ENCODE measurements around the gene CLCNKA.
A peak's percentile ranks its signal among the peaks of the same experiment; 100 is the strongest.
"Not testable (repeated sequence)": the region's sequence is repeated elsewhere in the genome, so short reads cannot be mapped to it uniquely, and the experiment has no call there.

The CLCNKA gene

DNA sequence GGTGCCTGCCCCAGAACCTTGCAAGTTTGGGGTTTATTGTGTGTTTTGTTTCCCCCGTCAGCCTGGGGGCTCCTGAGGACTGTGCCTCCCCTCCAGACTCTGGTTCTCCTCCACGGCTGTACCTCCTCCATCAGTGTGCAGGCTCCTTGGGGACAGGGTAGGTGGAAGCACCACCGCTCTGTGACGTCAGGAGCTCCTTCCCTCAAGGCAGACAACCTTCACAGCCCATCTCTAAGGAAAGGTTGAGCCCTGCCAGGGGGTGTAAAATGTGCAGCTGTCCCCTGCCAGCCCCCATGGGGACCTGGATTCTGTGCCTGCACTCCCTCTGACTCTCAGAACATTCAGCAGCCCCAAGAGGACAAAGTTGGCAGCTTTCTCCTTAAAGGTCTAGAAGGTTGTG lies 3.5 kb upstream of the CLCNKA start:
- no peak for DNase-seq

DNA sequence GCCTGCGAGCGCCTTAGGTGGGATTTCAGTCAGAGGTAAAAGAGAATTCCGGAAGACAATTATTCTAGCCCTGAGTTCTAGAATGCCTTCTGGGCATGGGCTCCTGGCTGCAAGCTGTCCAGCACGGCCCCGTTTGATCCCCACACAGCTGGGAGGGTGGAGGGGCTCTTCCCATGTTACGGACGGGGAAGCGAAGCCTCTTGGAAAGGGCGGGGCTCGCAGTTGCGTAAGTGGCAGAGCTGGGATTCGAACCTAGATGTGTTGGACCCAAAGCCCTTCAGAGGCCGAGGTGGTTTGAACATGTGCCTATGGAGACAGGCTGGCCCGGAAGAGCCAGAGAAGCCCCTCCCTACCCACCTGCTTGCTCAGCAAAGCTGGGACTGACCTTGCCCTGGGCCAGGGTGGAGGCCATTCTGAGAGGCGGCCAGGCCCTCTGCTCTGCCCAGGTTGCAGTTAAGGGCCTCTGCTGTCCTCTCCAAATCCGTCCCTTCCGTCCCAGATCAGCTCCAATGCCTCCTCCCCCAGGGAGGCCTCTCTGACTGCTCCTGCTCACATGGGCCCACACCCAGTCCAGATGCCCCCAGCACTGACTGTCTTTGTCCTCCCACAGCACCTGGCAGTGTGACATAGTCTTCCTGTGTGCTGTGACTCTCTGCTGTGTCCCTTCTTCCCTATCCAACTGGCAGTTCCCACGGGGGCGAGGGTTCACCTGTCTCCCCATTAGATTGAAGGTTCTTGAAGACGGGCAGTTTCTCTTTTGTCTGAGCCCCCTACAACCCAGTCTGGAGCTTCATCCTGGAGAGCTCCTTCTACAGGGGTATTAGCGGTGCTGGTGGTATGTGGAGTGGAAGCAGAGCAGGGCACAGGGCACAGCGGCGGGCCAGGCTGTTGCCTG lies 2.8 kb upstream of the CLCNKA start:
- no peak for DNase-seq

DNA sequence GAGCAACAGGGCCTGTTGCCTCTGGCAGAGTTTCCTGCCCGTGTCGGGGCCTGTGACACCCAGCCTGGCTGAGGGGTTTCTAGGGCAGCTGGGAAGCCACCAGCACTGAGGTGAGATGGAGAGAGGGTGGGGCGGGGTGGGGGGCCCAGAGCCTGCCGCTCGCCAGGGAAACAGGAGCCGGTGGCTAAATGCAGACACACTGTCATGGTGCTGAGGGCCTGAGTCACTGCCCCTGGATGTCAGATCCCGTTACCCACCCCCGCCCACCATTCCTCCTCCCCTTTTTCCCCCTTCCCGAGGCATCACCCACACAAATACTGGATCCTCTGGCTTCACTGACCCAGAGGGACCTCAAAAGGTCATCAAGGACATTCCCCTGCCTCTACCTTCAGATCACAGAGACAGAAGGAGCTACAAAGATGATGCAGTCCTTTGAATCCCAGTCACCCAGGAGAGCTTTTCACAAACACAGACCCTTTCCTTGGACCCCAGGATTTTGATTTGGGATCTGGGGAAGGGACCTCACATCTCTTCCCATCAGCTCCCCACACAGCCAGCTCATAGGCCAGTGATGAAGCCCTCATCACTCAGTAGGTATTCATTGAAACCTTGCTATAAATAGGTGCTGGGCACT lies 2.1 kb upstream of the CLCNKA start:
- peak; percentile 6 for DNase-seq

DNA sequence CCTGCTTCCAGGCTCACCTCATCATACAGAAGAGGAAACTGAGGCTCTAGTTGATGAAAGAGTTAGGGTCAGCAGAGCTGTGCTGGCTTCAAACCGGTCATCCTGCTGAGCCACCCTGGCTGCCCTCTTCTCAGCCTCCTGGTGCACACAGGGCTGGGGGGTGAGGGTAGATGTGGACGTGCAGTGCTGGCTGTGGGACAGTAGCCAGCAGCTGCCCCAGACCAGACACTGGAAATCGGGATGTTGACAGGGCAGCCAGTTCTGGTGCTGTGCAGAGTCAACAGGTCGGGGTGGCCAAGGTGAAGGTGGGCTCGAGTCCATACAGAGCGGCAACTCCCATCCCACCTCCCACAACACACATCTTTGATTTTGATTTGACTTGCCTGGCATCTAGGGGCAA lies 1.5 kb upstream of the CLCNKA start:
- no peak for DNase-seq

DNA sequence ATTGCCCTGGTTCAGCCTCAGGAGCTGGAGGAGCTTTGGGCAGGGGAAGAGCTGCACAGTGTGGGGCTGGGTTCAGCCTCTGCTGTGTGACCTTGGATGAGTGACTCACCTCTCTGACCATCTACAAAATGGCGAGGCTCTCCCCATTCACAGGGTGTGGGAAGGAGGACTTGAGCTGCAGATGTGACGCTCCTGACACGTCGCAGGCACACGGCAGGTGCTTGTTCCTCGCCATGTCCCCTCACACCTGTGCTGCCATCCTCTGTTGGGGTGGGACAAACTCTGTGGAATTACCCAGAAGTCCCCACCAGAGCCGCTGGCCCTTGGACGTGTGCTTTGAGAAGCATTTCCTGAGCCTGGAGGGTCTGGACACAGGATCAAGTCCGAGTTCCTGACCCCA lies 958 bp upstream of the CLCNKA start:
- DNase-seq, result not testable (repeated sequence)

DNA sequence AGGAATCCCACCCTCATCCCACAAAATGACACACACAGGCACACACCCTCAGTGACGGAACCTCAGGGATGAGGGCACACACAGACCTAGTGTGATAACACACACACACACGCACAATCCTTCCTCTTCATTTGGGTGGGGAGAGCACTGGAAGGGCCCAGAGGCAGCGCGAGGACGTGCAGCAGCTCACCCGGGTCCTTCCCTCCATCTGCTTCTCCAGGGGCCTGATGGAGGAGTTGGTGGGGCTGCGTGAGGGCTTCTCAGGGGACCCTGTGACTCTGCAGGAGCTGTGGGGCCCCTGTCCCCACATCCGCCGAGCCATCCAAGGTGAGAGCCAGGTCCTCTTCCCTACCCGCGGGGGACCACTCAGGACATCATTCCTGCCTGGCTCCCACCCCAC lies 557 bp downstream of the CLCNKA start:
- DNase-seq, result no peak

DNA sequence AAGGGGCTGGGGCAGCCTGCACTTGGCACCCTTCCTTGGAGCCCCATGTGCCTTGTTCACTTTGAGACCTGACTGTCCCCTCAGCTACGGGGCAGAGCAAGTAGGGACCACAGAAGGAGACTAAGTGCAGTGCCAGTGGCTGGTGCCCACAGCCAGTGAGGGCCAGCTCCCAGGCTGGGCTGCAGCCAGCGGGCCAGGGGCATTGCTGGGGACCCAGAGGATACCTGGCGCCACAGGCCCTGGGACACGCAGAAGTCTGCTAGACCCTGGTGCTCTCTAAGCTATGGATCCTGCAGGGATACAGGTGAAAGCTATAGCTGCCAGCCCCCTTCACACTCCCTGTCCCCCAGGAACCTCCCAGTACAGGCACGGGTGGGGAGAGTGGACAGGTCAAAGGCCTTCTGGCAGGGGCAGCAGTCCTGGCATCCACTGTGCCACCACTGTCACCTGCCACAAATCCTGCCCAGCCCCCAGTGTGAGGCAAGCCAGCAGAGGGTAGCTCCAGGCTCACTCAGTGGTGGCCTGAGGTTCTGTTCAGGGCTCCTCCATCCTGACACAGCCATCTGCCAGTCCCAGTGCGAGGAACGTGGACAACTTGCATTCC lies 1.3 kb downstream of the CLCNKA start:
- no peak for DNase-seq

DNA sequence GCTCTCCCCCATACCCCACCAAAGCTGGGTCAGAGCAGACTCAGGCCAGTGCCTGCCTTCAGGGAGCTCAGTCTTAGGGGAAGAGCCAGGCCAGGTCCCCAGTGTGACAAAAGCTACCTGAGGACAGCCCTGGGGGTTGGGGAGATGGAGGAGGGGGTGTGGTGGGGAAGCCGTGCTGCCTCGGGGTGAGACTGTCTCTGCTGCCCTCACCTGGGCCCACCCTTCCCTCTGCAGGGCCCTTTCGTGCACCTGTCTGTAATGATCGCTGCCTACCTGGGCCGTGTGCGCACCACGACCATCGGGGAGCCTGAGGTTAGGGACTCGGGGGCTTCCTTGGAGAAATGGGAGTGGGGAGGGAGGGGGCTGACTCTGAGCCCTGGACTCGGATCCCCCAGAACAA lies 4.5 kb downstream of the CLCNKA start:
- DNase-seq, result not testable (repeated sequence)

DNA sequence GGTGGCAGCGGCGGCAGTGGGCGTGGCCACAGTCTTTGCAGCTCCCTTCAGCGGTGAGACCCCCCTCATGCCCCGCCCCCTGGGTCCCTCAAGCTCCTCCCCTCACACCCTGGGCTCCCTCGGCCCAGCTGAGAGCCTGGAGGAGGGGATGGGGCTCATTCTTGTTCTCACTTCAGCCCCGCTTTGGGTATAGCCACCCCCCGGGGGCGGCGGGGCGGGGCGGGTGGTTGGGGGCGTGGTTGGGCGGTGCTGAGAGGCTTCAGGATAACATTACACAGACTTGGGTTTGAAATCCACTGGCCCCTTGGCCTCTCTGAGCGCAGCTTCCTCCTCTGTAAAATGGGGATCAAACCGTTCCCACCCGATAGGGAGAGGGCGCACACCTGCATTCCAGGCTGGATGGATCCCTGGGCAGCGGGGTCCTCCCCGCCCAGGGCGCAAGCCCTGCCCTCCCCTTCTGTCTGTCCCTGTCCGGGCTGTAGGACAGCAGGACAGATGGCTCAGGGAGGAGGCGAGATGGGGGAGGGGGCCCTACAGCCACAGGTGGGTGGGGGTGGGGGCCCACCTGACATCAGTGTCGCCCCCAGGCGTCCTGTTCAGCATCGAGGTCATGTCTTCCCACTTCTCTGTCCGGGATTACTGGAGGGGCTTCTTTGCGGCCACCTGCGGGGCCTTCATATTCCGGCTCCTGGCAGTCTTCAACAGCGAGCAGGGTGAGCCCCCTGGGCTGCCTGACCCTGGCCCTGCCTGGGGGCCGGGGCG lies 5.1 kb downstream of the CLCNKA start:
- DNase-seq, result no peak

DNA sequence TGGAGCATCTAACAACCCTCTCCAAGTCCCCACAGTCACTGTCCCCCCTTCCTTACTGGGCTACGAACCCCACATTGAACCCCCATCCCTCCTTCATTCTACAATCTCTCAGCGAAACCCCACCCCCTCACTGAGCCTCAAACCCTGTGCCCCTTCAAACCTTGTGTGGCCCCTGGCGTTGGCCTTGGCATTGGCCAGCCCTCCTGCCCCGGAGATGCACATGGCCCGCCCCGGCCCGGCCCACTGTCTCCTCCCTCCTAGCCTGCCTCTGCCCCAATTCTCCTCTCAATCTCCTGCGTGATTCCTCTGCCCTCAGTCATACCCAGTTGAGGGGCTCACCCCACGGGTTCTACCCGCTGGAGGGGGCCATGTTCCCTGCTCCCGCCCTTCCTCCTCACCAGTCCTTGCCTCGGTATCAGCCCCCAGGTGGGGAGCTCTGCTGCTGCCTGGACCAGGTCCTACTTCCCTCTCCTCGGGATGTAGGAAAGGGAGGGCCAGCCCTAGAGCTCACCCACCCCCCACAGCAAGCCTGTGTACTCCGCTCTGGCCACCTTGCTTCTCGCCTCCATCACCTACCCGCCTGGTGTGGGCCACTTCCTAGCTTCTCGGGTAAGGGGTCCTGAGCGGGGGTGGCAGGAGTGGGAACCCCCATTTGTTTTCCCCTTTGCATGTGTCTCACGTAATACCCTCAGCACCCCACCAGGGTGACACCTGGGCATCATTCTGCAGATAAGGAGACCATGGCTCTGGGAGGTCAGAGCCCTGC lies 6.6 kb downstream of the CLCNKA start:
- DNase-seq, result no peak

DNA sequence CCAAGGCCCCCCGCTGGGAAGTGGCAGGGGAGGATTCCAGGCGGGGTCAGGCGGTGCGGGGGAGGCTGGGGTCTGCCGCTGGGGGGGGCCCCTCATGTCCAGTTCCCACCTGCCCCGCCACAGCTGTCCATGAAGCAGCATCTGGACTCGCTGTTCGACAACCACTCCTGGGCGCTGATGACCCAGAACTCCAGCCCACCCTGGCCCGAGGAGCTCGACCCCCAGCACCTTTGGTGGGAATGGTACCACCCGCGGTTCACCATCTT lies 7.1 kb downstream of the CLCNKA start:
- DNase-seq, result not testable (repeated sequence)

DNA sequence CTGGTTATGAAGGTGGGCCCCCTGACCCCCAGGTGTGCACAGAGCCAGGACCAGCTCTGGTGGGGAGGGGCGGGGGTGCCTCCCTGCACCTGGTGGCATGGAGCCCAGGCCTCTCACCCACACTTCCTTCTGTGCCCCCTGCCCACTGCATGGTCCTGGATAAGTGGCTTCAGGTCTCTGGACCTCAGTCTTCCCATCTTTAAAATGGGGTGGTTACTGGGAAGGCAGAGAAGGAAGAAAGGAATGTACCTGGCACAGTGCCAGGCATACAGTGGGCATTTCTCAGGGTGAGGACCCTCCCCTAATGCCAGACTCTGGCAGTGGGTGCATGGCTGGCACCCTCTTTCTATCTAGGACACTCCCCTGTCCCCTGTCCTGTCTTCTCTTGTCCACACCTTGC lies 7.5 kb downstream of the CLCNKA start:
- no peak for DNase-seq

DNA sequence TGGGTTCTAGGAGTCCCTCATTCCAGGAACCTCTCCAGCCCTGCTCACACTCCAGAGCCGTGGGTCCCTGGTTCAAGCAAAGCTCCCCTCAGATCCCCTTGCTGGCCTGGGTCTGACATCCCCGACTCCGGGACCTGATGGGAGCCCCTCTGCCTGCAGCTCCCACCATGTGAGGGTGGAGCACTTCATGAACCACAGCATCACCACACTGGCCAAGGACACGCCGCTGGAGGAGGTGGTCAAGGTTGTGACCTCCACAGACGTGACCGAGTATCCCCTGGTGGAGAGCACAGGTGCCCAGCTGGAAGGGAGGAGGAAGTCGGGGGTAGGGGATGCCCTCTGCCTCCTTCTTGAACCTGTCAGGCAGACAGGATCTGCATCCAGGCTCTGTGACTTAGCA lies 9.7 kb downstream of the CLCNKA start:
- no peak for DNase-seq

DNA sequence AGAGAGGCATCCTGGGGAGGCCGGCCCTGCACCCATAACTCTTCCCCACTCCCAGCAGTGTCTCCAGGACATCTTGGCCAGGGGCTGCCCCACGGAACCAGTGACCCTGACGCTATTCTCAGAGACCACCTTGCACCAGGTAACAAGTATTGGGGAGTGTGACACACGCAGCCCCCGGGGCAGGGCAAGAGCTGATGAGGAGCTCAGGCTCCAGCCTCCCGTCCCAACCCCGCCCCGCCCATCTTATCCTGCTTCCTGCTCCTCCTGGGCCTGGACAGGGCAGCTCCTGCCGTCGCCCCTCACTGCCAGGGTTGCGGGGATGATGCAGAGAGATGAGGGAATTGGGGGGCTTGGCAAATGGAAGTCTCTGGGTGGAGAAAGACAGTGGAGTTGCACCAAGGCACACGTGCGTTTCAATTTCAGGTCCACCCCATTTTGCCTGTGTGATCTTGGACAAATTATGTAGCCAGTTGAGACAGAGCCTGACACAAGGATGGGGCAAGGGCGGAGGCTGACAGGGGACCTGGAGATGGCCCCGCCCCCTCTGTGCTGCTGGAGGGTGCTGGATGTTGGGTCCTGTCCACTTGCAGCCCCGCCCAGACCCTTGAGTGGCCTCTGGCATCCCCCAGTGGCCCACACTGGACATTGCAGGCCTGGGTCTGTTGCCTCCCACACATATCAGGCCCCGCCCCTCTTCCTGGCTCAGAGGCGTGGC lies 10.7 kb downstream of the CLCNKA start:
- peak; percentile 54 for DNase-seq

DNA sequence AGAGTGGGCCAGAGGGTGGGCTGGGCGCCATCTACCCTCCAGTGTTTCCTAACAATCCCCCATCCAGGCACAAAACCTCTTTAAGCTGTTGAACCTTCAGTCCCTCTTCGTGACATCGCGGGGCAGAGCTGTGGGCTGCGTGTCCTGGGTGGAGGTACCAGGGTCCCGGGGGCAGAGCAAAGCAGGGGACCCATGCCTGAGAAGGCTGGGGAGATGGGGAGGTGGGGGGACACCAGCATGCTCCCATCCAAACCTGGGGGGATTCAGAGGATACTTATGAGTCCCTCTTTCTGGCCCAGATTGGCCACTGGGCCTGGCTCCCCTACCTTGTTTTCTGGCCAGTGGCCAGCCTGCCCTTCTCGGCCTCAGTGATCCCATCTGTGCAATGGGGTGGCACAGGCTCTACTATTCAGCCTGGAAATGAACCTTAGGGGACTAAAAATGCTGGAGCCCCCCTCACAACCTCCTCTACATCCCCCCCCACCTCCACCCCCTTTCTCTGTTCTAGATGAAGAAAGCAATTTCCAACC lies 11.3 kb downstream of the CLCNKA start:
- not testable (repeated sequence) for DNase-seq

DNA sequence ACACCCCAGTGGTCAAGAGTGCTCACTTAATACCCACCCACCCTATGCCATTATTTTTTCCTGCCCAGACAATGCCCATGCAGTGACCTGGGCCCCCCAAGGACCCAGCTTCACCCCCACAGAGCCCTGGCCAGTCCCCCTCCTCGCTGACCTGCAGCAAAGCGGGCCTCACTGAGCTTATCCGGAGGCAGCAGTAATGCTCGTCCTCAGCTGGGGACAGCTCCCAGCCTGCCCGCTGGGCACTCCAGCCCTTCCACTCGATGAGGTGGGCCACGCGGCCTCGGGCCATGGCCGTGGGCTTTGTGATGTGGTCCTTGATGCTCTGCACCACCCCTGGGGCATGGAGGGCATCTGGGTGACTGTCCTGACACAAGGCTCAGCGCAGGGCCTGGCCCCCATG lies 14.6 kb downstream of the CLCNKA start:
- DNase-seq, result not testable (repeated sequence)

DNA sequence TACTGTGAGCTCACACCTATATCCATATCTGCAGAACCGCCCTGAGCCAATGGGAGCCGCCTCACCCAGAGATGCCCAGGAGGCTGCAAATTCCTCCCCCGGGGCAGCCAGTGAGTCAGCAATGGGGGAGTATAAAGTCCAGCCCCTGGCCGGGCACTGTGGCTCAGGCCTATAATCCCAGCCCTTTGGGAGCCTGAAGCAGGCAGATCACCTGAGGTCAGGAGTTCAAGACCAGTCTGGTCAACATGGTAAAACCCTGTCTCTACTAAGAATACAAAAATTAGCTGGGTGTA lies 16.7 kb downstream of the CLCNKA start:
- DNase-seq, result no peak

DNA sequence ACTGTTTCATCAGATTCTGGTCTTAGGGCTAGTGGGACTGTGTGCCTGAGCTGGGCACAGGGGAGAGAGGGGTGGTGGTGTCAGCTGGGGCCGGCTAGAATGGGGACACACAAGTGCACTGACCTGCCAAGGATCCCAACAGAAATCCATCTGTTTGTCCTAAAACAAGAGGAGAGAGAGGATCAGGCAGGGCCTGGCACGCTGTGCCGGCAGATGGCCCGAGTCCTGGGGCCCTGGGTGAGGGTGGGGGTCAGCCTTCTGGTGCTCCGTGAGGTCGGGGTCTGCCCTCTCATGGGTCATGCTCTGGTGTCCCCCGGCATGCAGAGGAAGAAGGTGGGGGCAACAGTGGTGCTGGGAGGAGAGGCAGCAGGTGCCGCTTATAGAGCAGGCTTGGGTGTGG lies 18.0 kb downstream of the CLCNKA start:
- not testable (repeated sequence) for DNase-seq

DNA sequence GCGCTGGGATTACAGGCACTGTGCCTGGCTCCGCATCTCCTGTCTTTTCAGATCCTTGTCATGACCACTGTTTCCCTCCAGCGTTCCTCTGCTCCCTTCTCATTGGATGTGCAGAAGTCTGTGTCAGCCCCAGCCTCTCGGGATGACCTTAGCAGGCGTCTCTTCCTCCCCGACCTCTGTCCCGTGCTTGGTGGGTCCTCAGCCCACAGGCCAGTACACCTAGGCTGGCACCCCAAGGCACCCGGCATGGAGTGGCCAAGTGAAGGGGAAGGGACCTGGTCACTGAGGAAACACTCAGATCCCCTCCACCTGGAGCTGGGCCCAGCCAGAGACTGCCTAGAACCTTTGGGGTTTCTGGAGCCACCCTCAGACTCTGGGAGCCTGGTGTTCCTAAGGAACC lies 19.4 kb downstream of the CLCNKA start:
- no peak for DNase-seq

DNA sequence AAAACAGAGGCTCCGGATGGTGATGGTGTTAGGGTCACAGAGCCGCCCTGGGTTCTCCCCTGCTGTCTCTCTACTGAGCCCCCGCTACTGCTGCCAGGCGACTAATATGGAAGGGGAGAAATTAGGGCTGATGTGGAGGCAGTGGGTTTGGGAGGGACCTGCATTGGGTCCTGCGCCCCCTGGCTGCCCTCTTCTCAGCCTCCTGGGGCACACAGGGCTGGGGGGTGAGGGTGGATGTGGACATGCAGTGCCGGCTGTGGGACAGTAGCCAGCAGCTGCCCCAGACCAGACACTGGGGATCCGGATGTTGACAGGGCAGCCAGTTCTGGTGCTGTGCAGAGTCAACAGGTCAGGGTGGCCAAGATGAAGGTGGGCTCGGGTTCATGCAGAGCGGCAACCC lies 20.3 kb downstream of the CLCNKA start:
- no peak for DNase-seq

DNA sequence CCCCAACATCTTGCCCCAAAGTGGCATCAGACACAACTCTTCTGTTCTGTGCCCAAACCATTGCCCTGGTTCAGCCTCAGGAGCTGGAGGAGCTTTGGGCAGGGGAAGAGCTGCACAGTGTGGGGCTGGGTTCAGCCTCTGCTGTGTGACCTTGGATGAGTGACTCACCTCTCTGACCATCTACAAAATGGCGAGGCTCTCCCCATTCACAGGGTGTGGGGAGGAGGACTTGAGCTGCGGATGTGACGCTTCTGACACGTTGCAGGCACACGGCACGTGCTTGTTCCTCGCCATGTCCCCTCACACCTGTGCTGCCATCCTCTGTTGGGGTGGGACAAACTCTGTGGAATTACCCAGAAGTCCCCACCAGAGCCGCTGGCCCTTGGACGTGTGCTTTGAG lies 20.8 kb downstream of the CLCNKA start:
- not testable (repeated sequence) for DNase-seq

DNA sequence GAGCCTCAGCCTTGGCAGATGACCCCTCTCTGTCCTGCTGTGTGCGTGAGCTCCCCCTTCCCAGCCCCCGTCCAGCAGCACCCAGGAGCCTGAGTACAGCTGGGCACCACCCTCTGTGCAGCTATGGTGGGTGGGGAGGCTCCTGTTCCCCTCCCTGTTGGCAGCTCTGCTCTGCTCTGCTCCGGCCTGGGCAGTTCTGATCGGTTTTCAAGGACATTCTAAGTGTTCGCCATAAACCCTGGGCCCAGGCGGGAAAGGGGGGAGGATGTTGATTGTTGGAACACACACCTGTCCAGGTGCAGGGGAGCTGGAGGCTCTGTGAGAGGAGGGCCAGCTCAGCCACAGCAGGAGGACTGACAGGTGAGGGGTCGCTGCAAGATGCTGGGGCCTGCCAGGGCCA lies 21.7 kb downstream of the CLCNKA start, which contains the start of gene CLCNKB:
Gene CLCNKB, plus strand, starts transcription at position 262 of the 400 bp plus-strand sequence. CDS start 711 bp downstream, outside the sequence.
- no peak for DNase-seq

All from midbrain (tissue), 1 donor.